ENCODE results near the gene OLIG3.

GRCh38 chr6:137493218-137494038 is 766 bp downstream of the OLIG3 start:
- TF ChIP-seq CTCF (IDR thresholded peaks at IDR 0.05): no peak
- no peak for TF ChIP-seq POLR2A (IDR thresholded peaks at IDR 0.05)

Data from esophagus squamous epithelium (tissue), 4 donors.